Nucleus accumbens (tissue), 56 donors: ENCODE results near the gene SLC35E3.
"Not testable (repeated sequence)": the region's sequence is repeated elsewhere in the genome, so short reads cannot be mapped to it uniquely, and the experiment has no call there.

Experiments used
- DNase-seq, 56 donors: peaks; one replicate each; lab custom pipeline; 2025; lab: John Stamatoyannopoulos, UW

The SLC35E3 gene

DNA sequence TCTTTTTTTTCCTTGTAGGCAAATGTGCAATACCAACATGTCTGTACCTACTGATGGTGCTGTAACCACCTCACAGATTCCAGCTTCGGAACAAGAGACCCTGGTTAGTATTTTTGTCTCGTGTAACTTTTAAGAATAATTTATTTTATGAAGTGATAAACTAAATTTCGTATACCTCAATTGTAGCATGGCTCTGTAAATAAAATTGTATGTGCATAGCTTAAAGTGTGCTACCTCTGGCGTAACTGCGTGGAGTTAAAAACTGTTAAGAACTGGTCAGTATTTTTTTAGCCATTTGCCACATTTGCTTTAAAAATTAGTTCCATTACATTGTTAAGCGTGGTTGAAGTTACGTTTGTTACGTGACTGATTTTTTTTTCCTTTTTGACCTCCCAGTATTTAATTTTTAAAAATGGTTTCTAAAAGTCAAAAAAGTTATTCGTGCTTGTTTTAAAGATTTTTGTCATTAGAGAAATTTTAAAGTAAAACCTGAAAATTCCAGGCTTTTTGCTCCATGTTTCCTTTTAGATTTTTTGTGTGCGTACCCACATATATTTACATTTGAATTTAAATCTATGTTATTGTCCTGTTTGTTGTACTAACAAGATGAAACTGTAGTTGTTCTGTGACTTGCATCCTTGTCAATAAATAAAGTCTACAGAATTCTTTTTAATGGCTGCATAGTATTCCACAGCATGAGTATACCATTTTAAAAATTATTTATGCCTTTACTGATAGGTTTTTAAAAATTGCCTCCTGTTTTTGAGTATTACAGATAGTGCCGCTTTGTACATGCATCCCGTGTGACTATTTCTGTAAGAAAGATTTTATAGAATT lies 63.4 kb downstream of the SLC35E3 start:
- no peak for DNase-seq

GRCh38 chr12:68810027-68810389 lies 64.0 kb downstream of the SLC35E3 start:
- not testable (repeated sequence) for DNase-seq

DNA sequence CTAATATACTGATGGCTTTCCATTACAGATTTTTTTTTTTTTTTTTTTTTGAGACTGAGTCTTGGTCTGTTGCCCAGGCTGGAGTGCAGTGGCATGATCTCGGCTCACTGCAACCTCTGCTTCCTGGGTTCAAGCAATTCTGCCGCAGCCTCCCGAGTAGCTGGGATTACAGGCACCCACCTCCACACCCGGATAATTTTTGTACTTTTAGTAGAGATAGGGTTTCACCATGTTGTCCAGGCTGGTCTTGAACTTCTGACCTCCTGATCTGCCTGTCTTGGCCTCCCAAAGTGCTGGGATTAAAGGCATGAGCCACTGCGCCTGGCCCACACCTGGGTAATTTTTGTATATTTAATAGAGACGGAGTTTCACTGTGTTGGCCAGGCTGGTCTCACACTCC lies 65.6 kb downstream of the SLC35E3 start:
- not testable (repeated sequence) for DNase-seq

- no peak for DNase-seq
Observed at GRCh38 chr12:68812553-68813241, 66.7 kb downstream of the SLC35E3 start.

DNA sequence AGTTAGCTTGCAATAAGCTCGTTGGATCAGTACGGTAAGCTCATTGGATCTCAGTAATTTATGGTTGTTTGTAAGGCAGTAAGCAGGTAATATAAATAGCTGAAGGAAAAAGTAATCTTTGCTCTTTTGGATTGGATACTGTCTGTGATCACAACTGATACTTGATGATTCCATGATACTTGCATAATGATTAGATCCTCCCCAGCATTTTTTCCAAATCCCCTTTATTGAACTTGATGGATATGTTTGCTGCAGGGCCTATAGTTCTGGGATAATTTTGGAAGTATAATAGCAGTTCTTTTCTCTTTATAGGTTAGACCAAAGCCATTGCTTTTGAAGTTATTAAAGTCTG lies 67.2 kb downstream of the SLC35E3 start:
- DNase-seq: no peak

DNA sequence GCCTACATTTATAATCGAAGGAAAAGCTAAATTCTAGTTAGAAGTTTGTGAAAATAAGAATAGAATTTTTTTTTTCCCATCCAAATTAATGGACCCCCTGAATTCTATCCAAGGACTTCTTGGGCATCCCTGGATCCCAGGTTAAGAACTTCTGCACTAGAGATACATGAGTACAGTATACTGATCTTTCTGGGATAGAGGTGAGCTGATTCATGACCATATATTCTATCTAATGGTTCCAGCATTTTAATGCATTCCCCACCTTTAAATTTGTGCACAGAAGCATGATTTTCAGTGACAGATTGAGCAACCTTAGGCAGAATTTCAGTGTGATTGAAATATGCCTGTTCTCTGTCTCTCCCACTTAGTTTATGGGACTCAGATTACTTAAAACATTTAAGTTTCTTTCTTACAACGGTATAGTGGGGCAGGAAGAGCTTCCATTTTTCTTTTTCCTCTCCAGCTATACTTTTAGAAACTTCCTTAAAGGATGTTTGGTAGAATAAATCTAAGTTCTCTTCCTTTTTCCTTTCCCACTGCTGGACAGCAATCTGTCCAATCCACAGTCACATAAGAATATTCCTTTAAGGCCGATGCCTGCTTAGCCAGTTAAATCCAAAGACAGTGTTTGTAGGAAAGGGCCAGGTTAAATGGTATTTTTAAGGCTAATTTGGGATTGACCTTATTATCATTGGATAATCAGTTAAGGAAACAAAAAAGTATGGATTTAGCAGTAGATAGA lies 68.7 kb downstream of the SLC35E3 start:
- no peak for DNase-seq

- no peak for DNase-seq
Observed at GRCh38 chr12:68815232-68815927, 69.4 kb downstream of the SLC35E3 start.

- DNase-seq: no peak
Observed at GRCh38 chr12:68815928-68816800, 70.2 kb downstream of the SLC35E3 start.

DNA sequence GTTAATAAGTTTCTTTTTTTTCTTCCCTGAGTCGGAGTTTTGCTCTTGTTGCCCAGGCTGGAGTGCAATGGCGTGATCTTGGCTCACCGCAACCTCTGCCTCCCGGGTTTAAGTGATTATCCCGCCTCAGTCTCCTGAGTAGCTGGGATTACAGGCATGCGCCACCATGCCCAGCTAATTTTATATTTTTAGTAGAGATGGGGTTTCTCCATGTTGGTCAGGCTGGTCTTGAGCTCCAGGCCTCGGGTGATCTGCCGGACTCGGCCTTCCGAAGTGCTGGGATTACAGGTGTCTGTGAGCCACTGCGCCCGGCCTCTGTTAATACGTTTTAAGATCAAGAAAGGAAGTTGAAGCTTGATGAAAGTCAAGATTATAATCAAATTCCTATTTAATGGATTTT lies 73.5 kb downstream of the SLC35E3 start:
- not testable (repeated sequence) for DNase-seq

GRCh38 chr12:68821357-68822188 lies 75.6 kb downstream of the SLC35E3 start:
- no peak for DNase-seq

- DNase-seq: no peak
Observed at GRCh38 chr12:68823696-68824095, 77.7 kb downstream of the SLC35E3 start.

- no peak for DNase-seq
Observed at GRCh38 chr12:68824131-68824530, 78.2 kb downstream of the SLC35E3 start.

DNA sequence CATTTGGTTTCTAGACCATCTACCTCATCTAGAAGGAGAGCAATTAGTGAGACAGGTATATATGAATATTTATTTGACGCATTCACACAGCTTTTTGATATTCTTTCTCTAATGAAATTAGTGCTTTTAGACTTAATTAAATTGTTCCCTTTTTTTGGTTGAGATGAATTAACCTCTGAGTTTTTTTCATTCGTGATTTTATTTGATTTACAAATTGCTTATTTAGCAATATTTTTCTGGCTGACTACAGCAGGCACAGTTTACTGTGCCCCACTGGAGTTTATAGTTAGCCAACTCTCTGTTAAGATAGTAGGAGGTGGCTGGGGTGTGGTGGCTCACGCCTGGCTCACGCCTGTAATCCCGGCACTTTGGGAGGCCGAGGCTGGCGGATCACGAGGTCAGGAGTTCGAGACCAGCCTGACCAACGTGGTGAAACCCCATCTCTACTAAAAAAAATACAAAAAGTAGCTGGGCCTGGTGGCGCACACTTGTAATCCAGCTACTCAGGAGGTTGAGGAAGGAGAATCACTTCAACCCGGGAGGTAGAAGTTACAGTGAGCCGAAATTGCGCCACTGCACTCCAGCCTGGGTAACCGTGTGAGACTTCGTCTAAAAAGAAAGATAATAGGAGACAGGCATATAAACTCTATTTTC lies 78.7 kb downstream of the SLC35E3 start:
- DNase-seq: no peak

GRCh38 chr12:68825569-68826217 lies 79.7 kb downstream of the SLC35E3 start:
- DNase-seq: no peak

DNA sequence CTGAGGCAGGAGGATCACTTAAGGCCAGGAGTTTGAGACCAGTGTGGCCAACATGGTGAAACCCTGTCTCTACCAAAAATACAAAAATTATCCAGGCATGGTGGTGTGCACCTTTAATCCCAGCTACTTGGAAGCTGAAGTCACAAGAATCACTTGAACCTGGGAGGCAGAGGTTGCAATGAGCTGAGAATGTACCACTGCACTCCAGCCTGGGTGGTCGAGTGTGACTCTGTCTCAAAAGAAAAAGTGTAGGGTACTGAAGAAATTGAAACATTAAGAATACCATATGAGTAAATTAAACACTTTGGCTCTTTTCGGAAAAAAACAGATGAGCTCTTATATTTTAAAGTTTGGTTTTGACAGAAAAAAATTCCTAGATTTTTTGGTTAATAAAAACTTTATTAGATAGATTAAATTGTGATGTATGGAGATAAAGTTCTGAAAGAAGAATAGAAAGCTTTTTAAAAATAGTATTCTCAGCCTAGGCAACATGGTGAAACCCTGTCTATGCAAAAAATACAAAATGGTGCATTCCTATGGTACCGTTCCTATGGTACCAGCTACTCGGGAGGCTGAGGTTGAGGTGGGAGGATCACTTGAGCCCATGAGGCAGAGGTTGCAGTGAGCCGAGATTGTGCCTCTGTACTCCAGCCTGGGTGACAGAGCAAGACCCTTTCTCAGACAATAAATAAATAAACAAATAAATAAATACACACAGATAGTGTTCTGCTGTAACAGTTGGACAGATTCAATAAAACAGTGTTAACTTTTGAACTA lies 82.1 kb downstream of the SLC35E3 start:
- DNase-seq: no peak

DNA sequence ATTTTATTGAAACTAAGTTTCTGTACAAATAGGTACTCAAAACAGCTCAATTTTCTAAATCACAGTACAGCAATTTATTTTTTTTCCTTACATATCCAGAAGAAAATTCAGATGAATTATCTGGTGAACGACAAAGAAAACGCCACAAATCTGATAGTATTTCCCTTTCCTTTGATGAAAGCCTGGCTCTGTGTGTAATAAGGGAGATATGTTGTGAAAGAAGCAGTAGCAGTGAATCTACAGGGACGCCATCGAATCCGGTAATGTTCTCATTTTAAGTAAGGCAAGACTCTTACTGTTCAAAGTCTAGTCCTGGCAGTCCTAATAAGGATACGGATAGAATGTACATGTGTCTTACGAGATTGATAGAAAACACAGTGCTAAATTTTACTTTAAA lies 82.7 kb downstream of the SLC35E3 start:
- no peak for DNase-seq
